ENCODE results near the gene DISC1.
"Not testable (repeated sequence)": the region's sequence is repeated elsewhere in the genome, so short reads cannot be mapped to it uniquely, and the experiment has no call there.

Gene DISC1

DNA sequence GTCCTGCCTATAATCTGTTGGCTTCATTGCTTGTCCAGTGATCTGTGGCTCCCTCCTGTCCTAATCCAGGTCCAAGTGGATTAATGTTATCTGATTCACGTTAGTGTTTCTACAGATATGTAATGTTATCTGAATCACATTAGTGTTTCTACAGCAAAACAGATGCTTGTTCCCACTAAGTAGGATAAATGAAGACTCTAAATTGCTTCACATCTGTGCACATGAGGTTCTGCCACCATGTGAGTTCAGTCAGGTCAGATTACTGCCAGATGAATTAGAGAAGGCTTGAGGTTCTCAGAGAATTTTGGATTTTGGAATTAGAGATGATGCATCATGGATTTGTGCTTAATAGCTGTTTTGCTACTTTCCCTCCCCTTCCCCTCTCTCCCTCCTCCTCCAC lies 13.2 kb downstream of the DISC1 start:
- DNase-seq = no peak

DNA sequence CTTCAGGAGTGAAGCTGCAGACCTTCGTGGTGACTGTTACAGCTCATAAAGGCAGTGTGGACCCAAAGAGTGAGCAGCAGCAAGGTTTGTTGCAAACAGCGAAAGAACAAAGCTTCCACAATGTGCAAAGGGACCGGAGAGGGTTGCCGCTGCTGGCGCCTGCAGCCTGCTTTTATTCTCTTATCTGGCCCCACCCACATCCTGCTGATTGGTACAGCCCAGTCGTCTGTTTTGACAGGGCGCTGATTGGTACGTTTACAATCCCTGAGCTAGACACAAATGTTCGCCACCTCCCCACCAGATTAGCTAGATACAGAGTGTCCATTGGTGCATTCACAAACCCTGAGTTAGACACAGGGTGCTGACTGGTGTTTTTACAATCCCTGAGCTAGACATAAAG lies 14.9 kb downstream of the DISC1 start:
- not testable (repeated sequence) for DNase-seq

DNA sequence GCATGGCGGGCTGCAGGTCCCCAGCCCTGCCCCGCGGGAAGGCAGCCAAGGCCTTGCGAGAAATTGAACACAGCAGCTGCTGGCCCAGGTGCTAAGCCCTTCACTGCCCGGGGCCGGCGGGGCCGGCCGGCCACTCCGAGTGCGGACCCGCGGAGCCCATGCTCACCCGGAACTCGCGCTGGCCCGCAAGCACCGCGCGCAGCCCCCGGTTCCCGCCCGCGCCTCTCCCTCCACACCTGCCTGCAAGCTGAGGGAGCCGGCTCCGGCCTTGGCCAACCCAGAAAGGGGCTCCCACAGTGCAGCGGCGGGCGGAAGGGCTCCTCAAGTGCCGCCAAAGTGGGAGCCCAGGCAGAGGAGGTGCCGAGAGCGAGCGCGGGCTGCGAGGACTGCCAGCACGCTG lies 15.5 kb downstream of the DISC1 start:
- DNase-seq = not testable (repeated sequence)

DNA sequence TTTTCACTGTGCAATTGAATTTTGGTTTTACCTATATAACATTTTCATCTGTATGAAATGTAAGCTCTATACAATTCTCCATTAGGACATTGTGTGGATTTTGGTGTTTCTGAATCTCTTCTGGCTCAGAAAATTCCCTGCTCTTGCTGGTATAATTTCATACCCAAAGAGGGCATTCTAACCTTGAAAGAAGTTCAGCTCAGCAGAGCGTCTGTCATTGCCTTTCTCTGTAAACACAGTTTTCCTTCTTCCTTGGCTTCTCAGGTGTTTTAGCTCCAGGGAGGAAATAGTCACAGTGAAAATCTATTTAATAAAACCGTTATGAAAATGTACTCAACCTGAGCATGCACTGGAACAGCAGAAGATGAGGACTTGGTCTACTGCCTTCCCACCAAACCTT lies 16.0 kb downstream of the DISC1 start:
- no peak for DNase-seq

DNA sequence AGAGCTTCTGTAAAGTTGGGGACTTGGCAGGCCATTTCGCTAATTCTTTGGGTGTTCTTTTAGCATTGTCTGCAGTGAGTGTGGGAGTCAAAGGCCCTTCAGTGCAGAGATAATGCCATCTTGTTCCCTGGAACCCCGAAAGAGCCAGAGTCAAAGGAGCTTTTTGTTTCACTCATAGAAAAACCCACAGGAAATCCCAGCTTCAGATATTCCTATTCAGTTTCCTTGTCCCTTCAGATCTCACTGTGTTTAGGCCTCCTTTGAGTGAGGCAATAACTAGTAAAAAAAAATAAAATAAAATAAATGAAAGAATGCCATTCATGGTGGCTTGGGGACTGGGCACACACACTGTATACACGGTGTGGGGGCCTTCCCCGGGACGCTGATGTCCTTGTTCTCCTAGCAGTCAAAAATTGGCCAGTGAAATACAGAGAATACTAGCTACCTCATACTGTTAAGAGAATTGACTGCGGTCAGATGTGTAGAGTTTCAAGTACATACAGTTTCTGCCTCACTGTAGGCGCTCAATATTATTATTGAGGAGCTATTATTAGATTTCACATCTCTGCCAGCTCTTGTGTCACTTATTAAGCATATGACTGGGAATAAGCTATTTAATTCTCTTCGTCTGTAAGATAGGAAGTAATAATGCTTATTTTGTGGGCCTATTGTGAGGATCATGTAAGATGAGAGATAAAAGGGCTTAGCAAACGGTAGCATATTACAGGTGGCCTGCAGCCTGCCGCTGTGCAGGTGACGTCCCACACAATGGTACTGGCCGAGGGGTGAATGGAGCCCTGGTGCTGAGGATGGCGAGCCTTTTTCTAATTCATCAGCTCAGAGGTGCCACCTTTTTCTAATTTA lies 16.7 kb downstream of the DISC1 start:
- peak; percentile 55 for DNase-seq

DNA sequence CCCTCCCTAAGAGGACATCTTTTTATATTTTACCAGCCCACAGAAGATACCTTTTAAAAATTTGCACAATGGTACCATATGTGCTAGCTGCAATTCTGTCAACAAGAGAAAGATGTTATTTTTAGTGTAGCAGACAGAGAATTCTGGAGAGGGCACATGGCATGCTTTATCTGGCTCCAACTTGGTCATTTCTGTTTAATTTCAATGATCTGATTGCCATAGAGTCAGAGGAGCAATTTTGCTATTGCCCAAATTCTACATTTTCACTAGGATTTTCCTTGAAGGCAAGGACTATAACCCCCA lies 17.3 kb downstream of the DISC1 start:
- DNase-seq = no peak

DNA sequence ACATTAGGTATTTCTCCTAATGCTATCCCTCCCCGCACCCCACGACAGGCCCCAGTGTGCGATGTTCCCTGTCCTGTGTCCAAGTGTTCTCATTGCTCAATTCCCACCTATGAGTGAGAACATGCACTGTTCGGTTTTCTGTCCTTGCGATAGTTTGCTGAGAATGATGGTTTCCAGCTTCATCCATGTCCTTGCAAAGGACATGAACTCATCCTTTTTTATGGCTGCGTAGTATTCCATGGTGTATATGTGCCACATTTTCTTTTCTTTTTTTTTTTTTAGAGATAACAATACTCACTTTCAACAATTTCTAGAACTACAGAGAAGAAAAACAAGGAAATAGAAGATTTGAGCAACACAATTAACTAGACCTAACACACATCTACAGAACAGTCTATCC lies 19.0 kb downstream of the DISC1 start:
- not testable (repeated sequence) for DNase-seq

DNA sequence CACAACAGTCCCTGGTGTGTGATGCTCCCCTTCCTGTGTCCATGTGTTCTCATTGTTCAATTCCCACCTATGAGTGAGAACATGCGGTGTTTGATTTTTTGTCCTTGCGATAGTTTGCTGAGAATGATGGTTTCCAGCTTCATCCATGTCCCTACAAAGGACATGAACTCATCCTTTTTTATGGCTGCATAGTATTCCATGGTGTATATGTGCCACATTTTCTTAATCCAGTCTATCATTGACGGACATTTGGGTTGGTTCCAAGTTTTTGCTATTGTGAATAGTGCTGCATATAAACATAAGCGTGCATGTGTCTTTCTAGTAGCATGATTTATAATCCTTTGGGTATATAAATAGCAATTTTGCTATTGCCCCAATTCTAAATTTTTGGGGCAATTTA lies 19.6 kb downstream of the DISC1 start:
- DNase-seq = not testable (repeated sequence)

DNA sequence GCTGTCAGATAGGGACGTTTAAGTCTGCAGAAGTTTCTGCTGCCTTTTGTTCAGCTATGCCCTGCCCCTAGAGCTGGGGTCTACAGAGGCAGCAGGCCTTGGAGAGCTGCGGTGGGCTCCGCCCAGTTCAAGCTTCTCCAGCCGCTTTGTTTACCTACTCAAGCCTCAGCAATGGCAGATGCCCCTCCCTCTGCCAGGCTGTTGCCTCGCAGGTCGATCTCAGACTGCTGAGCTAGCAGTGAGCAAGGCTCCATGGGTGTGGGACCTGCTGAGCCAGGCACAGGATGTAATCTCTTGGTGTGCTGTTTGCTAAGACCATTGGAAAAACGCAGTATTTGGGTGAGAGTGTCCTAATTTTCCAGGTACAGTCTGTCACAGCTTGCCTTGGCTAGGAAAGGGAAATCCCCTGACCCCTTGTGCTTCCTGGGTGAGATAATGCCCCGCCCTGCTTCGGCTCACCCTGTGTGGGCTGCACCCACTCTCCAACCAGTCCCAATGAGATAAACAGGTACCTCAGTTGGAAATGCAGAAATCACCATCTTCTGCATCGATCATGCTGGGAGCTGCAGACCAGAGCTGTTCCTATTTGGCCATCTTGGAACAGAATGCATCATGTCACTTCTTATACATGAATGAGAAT lies 25.2 kb downstream of the DISC1 start:
- DNase-seq = peak; percentile 52

DNA sequence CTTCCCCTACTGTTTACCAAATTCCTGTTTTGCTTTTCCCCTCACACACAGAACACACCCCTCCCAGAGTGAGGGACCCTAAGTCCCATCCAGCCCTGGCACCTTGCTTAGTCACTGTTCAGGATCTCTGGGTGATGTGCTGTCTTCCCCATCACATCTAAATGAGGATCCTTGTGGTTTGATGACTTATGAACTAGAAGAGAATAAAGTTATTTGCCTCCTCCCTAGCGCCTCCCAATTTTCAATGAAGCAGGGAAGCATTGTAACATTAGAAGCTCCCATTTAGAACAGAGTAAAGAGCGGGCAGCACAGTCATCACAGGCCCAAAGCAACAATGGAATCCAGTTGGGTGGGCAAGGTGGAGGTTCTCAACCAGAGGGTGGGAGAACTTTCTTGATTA lies 27.0 kb downstream of the DISC1 start:
- DNase-seq = no peak

DNA sequence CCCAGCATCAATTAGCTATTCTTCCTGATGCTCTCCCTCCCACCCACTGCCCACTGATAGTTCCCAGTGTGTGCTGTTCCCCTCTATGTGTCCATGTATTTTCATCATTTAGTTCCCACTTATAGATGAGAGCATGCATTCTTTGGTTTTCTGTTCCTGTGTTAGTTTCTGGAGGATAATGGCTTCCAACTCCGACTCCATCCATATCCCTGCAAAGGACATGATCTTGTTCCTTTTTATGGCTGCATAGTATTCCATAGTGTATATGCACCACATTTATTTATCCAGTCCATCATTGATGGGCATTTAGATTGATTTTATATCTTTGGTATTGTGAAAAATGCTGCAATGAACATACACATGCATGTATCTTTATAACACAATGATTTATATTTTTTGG lies 30.2 kb downstream of the DISC1 start:
- no peak for DNase-seq

DNA sequence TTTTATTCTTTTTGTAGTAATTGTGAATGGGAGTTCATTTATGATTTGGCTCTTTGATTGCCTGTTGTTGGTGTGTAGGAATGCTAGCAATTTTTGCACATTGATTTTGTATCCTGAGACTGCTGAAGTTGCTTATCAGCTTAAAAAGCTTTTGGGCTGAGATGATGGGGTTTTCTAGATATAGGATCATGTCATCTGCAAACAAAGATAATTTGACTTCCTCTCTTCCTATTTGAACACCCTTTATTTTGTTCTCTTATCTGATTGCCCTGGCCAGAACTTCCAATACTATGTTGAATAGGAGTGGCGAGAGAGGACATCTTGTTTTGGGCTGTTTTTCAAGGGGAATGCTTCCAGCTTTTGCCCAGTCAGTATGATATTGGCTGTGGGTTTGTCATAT lies 31.6 kb downstream of the DISC1 start:
- not testable (repeated sequence) for DNase-seq

DNA sequence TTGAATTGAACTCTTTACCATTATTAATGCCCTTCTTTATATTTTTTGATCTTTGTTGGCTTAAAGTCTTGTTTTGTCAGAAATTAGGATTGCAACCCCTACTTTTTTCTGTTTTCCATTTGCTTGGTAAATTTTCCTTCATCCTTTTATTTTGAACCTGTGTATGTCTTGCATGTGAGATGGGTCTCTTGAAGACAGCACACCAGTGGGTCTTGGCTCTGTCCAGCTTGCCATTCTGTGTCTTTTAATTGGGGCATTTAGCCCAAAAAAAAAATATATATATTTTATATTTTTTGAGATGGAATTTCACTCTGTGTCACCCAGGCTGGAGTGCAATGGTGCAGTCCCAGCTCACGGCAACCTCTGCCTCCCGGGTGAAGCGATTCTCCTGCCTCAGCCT lies 33.6 kb downstream of the DISC1 start:
- DNase-seq = no peak

DNA sequence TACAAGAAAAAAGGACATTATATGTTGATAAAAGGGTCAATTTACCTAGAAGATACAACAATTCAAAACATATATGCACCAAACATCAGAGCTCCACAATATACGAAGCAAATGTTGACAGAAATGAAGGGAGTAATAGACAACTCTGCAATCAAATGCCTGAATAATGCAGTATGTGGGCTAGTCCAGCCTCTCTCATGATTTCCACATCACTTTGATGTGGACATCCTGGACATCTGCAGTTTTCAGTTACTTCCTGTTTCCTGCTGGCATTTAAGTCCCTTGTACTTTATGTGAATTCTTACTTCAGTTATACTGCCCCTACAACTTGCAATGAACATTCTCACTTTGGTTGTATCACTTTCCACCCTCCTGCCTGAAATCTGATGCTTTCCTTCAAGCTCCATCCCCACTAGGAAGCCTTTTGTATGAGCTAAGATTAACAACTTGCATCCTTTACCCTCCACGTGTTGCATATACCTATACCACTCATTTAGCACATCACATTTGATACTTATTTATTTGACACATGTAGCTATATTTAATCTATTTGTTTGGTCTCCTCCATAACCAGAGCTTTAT lies 36.7 kb downstream of the DISC1 start:
- DNase-seq = no peak

DNA sequence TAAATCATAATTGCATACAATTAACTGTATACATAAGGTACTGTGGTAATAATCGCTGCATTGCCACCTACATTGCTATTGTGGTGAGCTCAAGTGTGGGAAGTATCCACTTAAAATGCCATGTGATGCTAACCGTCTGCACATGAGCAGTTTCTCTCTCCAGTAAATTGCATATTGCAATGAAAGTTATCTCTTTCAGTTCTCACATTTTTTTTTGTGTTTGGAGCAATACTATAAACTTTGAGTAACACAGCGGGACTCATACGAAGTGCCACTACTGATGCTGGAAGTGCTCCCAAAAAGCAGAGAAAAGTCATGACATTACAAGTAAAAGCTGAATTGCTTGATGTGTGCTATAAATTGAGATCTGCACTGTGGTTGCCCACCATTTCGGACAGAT lies 38.5 kb downstream of the DISC1 start:
- no peak for DNase-seq

DNA sequence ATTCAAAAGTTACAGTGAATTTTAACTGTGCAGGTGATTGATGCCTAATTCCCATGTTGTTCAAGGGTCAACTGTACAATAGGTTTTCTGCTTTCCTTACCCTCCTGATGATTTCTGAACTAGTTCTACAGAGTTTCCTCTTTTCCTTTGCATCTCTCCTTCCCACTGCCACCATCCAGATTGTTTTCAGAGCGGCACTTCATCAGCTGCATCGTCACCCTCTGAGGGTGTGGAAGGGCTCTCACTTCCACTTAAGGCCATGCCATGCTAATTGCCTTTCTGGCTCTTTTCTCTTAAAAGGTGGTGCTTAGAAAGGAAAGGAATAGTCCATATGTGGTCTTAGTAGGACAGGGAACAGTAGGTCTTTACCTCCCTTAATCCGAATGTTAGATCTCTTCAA lies 39.1 kb downstream of the DISC1 start:
- DNase-seq = no peak

DNA sequence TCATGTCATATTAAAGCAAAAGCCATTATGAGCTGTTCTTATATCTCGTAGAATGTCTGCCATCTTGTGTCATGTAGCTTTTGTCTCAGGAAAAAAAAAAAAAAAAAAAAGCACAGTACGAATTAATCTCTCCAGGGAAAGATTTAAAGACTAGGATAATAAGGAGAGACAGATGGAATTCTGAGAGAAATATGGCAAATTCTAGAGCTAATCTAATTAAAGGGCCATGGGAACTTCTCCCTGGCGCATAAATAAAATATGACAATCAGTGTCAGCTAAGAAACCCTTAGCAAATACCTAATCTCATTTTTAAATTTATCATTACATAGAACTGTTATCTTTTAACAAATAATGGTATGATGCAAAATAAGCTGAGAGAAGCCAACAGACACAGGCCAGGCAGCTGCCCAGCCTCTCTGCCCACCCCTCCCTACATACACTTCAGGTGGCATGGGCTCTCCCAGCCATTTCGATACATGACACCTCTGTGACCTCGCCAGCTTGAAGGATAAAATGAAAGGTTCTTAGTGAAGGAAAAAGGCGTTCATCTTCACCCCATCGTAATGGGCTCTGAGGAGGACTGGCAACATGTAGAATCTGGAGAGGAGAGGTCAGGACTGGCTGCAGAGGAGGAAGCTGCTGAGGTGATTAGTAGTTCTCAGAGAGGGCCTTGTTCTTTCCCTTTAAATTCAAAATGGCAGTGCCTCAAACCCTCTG lies 39.8 kb downstream of the DISC1 start:
- DNase-seq = no peak

DNA sequence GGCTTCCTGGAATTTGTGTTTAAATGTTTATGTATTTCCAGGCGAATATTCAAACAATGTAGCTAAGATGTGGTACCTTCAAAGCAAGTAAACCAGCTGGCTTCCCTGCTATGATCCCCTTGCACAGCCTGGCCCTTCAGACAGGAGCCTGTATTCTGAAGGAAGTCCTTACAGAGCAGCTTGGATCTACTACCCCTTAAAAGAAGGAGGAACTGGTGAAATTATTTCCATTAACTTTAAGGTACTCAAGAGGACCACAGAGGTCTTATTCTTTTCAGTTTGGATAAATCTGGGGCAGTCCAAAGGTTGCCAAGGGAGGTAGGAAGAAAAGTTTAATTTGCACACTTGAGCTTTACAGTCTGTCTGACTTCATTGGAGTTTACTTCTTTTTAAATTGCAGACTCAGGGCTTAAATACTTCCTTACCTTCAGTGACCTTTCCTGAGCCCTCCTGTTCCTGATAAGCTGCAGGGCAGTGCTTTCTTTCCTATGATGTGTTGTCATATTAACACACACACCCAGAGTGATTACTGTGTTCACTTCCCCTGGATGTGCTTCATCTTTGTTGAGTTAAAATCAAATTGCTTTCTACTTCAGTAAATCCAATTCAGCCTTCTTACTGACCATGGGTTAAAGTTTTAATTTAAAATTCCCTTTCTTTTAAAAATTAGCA lies 40.5 kb downstream of the DISC1 start:
- no peak for DNase-seq

DNA sequence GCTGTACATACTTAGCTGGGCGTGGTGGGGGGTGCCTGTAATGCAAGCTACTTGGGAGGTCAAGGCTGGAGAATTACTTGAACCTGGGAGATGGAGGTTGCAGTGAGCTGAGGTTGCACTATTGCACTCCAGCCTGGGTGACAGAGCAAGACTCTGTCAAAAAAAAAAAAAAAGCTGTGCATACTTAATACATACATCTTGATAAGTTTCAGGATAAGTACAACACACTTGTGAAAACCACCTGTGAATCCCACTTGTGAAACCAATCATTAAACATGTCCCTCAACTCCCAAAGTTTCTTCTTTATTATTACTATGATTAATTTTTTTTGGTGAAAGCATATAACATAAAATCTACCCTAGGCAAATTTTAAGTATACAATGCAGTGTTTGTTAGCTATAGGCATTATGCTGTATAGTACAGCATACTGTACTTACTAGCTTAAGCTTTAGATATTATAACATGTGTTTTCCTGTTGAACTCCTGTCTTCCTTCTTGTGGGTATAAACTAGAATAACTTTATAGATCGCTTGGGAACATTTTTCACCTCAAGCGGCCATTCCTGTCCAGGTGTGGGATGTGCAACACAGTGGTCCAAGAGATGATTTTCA lies 41.4 kb downstream of the DISC1 start:
- DNase-seq = no peak

DNA sequence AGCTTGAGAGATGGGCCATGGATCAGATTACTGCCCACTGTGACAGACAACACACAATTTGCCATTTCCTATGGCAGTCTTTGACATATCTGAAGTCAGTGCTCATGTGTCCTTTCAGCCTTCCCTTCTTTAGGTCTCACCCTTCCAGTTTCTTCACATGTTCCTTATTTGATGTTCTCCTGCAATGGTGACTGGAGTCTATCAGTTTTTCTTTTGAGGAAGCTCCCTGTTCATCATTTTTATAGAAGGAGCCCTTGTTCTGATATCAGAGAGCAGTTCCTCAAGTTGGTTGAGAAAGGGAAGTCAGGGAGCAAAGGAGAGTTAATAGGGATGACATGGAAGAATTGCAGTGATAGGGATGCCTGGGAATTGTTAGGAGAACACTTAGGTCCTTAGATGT lies 42.2 kb downstream of the DISC1 start:
- no peak for DNase-seq

DNA sequence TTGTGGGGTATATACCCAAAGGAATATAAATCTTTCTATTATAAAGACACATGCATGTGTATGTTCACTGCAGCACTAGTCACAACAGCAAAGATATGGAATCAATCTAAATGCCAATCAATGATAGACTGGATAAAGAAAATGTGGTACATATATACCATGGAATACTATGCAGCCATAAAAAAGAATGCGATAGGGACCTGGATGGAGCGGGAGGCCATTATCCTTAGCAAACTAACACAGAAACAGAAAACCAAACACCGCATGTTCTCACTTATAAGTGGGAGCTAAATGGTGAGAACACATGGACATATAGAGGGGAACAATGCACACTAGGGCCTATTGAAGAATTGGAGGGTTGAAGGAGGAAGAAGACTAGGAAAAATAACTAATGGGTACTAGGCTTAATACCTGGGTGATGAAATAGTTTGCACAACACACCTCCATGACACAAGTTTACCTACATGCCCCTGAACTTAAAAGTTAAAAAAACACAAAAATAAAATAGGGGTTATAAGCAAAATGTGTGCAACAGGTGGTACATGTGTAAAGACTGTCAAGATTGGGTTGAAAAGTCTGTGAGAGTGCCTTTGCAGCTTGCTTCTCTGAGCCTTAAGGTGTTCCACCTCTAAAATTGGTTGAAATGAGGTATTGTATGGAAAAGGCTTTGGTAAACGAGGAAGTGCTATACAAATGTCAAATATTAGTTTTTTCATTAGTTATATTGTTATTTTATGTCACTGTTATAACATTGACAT lies 43.5 kb downstream of the DISC1 start:
- DNase-seq = not testable (repeated sequence)

DNA sequence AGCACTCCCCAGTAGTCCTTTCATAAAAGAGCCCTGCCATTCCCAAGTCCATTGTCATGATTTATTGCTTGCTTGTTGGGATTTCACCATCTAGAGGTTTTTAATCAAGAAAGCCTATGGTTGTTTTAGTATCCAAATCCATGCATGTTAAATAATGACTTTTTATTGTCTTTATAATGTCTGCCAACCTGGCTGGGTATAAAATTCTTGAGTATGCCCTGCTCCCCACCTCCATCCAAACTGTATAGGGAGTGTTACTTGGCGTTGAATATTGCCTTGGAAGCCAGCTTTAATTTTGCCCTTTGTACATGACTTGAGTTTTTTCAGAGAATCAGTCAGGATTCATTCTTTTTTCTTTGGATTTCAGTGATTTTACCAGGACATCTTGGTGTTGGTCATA lies 44.2 kb downstream of the DISC1 start:
- DNase-seq = no peak

All from NCI-H774 (cell line).